Endothelial cell of umbilical vein (primary cell): Measurements from ENCODE around the gene DGKD. TPM values are rescaled to one million over a fixed set of nuclear protein-coding genes. Genes with fewer than 3 reads are reported as not detected.

ENCODE experiments used
- BruUV-seq: library from RNA; stranded (reverse); fragments of 400-500 nt; replicated peaks from 2 replicates; lab custom pipeline; 2021; lab: Mats Ljungman, UMichigan
- CTCF ChIA-PET: fragments of 300-600, 350-600 bp; sonication (Branson Sonifier 250); formaldehyde crosslinking; loops from one replicate; lab custom pipeline; 2021; ENCODE audit warnings: antibody characterized with exemption, inconsistent platforms; lab: Charles Lee
- POLR2A ChIA-PET: fragments of 300-600, 350-600 bp; sonication (Branson Sonifier 250); formaldehyde crosslinking; loops from one replicate; lab custom pipeline; 2021; ENCODE audit warnings: antibody characterized with exemption, inconsistent platforms; lab: Charles Lee
- DNase-seq: peaks from one replicate; pipeline ENCODE4 v3.0.0-alpha.2; 2011; ENCODE audit warnings: low read depth, low spot score
- FAIRE-seq: peaks from 2 replicates; lab custom pipeline; 2011; peaks lifted over from hg19 to GRCh38; lab: Jason Lieb, UNC
- H2AFZ ChIP-seq: 2 replicates; pipeline ENCODE4 v1.6.0; 2012; ENCODE audit warnings: low read depth, low read length, control low read depth, inconsistent platforms
- H3K27ac ChIP-seq: 2 replicates; pipeline ENCODE4 v1.5.1; 2011; ENCODE audit warnings: low read depth, mild to moderate bottlenecking, control low read depth, low read length, moderate library complexity; ENCODE audit not compliant: insufficient read depth
- H3K27me3 ChIP-seq, 2 experiments: 2 replicates each; pipeline versions ENCODE4 v1.6.0 to v1.6.1; 2011; ENCODE audit warnings: low read length in 2 of 2, mixed read lengths in 1 of 2; ENCODE audit not compliant: control insufficient read depth in 2 of 2, insufficient read depth in 2 of 2
- H3K36me3 ChIP-seq, 2 experiments: 2 replicates in 1 of 2; 3 replicates in 1 of 2; pipeline ENCODE4 v1.5.1; 2011; ENCODE audit warnings: low read length in 2 of 2, mild to moderate bottlenecking in 1 of 2, moderate library complexity in 1 of 2; ENCODE audit not compliant: control insufficient read depth in 2 of 2, insufficient read depth in 2 of 2; ENCODE audit errors: extremely low read depth in 1 of 2
- H3K4me1 ChIP-seq: 3 replicates; pipeline ENCODE4 v1.5.1; 2011; ENCODE audit warnings: mild to moderate bottlenecking, low read length; ENCODE audit not compliant: control insufficient read depth, insufficient read depth; ENCODE audit errors: extremely low read depth
- H3K4me2 ChIP-seq: 2 replicates; pipeline ENCODE4 v1.6.1; 2011; ENCODE audit warnings: low read length, control low read depth, mixed read lengths; ENCODE audit not compliant: insufficient read depth
- H3K4me3 ChIP-seq, 3 experiments: fragments of 200-600 bp in 1 of 3; sonication (generic), shearing (Covaris generic) in 1 of 3; replicated peaks in 1 of 3; 2 replicates each; pipeline ENCODE4 v1.5.1; 2011 to 2016; ENCODE audit warnings: control low read depth in 3 of 3, low read length in 3 of 3, mild to moderate bottlenecking in 2 of 3, inconsistent platforms in 1 of 3, low read depth in 1 of 3, moderate library complexity in 1 of 3; ENCODE audit not compliant: insufficient read depth in 1 of 3
- H3K79me2 ChIP-seq: 2 replicates; pipeline ENCODE4 v1.6.0; 2012; ENCODE audit warnings: low read length, inconsistent platforms; ENCODE audit not compliant: control insufficient read depth, insufficient read depth
- H3K9ac ChIP-seq: replicated peaks from 2 replicates; pipeline ENCODE3; 2011; ENCODE audit warnings: low read length, control low read depth; ENCODE audit not compliant: insufficient read depth; ENCODE audit errors: extremely low read depth
- H3K9me1 ChIP-seq: replicated peaks from 3 replicates; pipeline ENCODE4 v1.6.0; 2011; ENCODE audit warnings: mild to moderate bottlenecking, low read length; ENCODE audit not compliant: control insufficient read depth, insufficient read depth; ENCODE audit errors: extremely low read depth
- H3K9me3 ChIP-seq: replicated peaks from 2 replicates; pipeline ENCODE4 v1.5.1; 2012; ENCODE audit warnings: low read length, inconsistent platforms; ENCODE audit not compliant: control insufficient read depth, insufficient read depth
- H4K20me1 ChIP-seq: replicated peaks from 2 replicates; pipeline ENCODE3; 2011; ENCODE audit warnings: mild to moderate bottlenecking, low read length; ENCODE audit not compliant: control insufficient read depth, insufficient read depth; ENCODE audit errors: extremely low read depth
- CTCF ChIP-seq, 2 donors: IDR thresholded peaks; 1 replicate in 1 of 2; 2 replicates in 1 of 2; pipeline ENCODE4 v1.5.1; 2011; ENCODE audit warnings: low read length in 2 of 2, mild to moderate bottlenecking in 2 of 2, moderate library complexity in 2 of 2, control low read depth in 1 of 2, inconsistent platforms in 1 of 2, low read depth in 1 of 2; ENCODE audit not compliant: insufficient read depth in 1 of 2; ENCODE audit errors: extremely low read depth in 1 of 2
- EZH2 ChIP-seq: IDR thresholded peaks from 2 replicates; pipeline ENCODE4 v1.6.1; 2012; ENCODE audit warnings: borderline replicate concordance, low read depth, mild to moderate bottlenecking, moderate library complexity, low read length, inconsistent platforms; ENCODE audit not compliant: severe bottlenecking
- FOS ChIP-seq: IDR thresholded peaks from 2 replicates; pipeline ENCODE4 v1.6.1; 2011; ENCODE audit warnings: mild to moderate bottlenecking, low read length, moderate library complexity, borderline replicate concordance; ENCODE audit not compliant: insufficient read depth
- GATA2 ChIP-seq: IDR thresholded peaks from 2 replicates; pipeline ENCODE4 v1.7.0; 2011; ENCODE audit warnings: low read depth, mild to moderate bottlenecking, moderate library complexity, mixed read lengths, low read length; ENCODE audit not compliant: insufficient read length, insufficient read depth
- JUN ChIP-seq: IDR thresholded peaks from 2 replicates; pipeline ENCODE4 v1.6.1; 2011; ENCODE audit warnings: borderline replicate concordance, low read depth; ENCODE audit not compliant: insufficient read length, insufficient read depth
- MAX ChIP-seq: IDR thresholded peaks from 2 replicates; pipeline ENCODE4 v1.6.1; 2011; ENCODE audit not compliant: insufficient read depth, insufficient read length
- MYC ChIP-seq: IDR thresholded peaks from one replicate; pipeline ENCODE4 v1.6.1; 2011; ENCODE audit warnings: mild to moderate bottlenecking, low read depth, low read length
- POLR2A ChIP-seq: IDR thresholded peaks from 2 replicates; pipeline ENCODE4 v1.6.1; 2012; ENCODE audit warnings: low read depth, mild to moderate bottlenecking, control low read depth, low read length
- POLR2AphosphoS5 ChIP-seq: IDR thresholded peaks from 2 replicates; pipeline ENCODE4 v1.6.1; 2012; ENCODE audit warnings: low read depth, mild to moderate bottlenecking, control low read depth, low read length, moderate library complexity; ENCODE audit not compliant: insufficient read depth
- dilution Hi-C: fragments of 300-500 bp; cut with MboI; formaldehyde crosslinking; loops from one replicate; pipeline ENCODE4 v1.15.0; 2019; ENCODE audit warnings: low sequenced_read_pairs; ENCODE audit not compliant: extremely low pct_ligation_motif_present
- intact Hi-C: fragments of 100-400 bp; cut with micrococcal nuclease; formaldehyde crosslinking; loops from one replicate; pipeline ENCODE4 v1.10.0; 2022
- polyA plus RNA-seq, 4 experiments: library from polyadenylated mRNA; depleted of rRNA in 3 of 4; stranded (reverse) in 3 of 4; unstranded in 1 of 4; fragments of >200 nt; gene quantifications; 2 replicates each; pipeline versions ENCODE4 v1.2.1 to v1.2.3, GENCODE V29; 2011 to 2012; ENCODE audit warnings: missing spikeins in 1 of 4
- total RNA-seq: library from RNA; stranded (reverse); gene quantifications from 2 replicates; pipeline ENCODE4 v1.2.3, GENCODE V29; 2021

The DGKD gene
- total and polyA plus RNA-seq, 2 donors (not counting 3 experiments of a cell fraction or from before 2014, with no cell fraction given) = 10.8 to 36.6 TPM

GRCh38 chr2:233442028-233442310 is 87.7 kb downstream of the DGKD start:
- H3K9me1 ChIP-seq = no peaks in the 10 kb centered on the region
- ChIA-PET CTCF (interaction anchor here (1.9 to 6.3 kb wide), 3 partner anchors 27 to 85 kb away, joined by 17 to 191 read pairs (median 34); no protein-coding TSS in a partner anchor), POLR2A (no interaction called here)
- no peaks in the 10 kb centered on the region for H4K20me1 ChIP-seq
- H3K4me1 ChIP-seq = no peaks in the 10 kb centered on the region
- no peaks in the 10 kb centered on the region for H3K9me3 ChIP-seq
- H3K4me3 ChIP-seq = no peak overlapping the region
- DNase-seq (no peak), FAIRE-seq (no peak)
- H3K27me3 ChIP-seq = no peaks in the 10 kb centered on the region
- no peak overlapping the region for H3K9ac ChIP-seq
- no peak overlapping the region for H3K27ac ChIP-seq
- H2AFZ ChIP-seq = no peak overlapping the region
- no peak for TF ChIP-seq CTCF (IDR thresholded peaks at IDR 0.05; ENCODE audit: extremely low read depth in 1 of 2, insufficient read depth in 1 of 2, low read depth in 1 of 2, low read length in 2 of 2)
- no peak for TF ChIP-seq POLR2AphosphoS5
- TF ChIP-seq POLR2A = no peak
- TF ChIP-seq MYC = no peak
- no peak for TF ChIP-seq JUN
- no peak for TF ChIP-seq GATA2
- TF ChIP-seq MAX = no peak
- no peak for TF ChIP-seq FOS
- TF ChIP-seq EZH2 = no peak
- dilution Hi-C loops (no loop called here), intact Hi-C loops (loop anchor here (5.0 to 10.0 kb wide), 2 partner anchors 587 to 835 kb away; no protein-coding TSS in a partner anchor)
- no peaks in the 10 kb centered on the region for H3K79me2 ChIP-seq
- H3K4me2 ChIP-seq = no peak overlapping the region
- peaks cover 0 to 12% of the 10 kb centered on the region in 2 experiments for H3K36me3 ChIP-seq
- no TSS peak for BruUV-seq
